ENCODE measurements around the gene NRP1. TPM values are rescaled to one million over a fixed set of nuclear protein-coding genes. Genes with fewer than 3 reads are reported as not detected.
A peak's percentile ranks its signal among the peaks of the same experiment; 100 is the strongest.

NRP1 gene
- total and polyA plus RNA-seq, 2 donors = 36.9 to 172 TPM

GRCh38 chr10:33198610-33199009 is 135.9 kb downstream of the NRP1 start:
- H3K4me1 ChIP-seq (ENCODE audit: insufficient read depth) = no peaks in the 10 kb centered on the region
- H3K36me3 ChIP-seq (ENCODE audit: insufficient read depth) = no peaks in the 10 kb centered on the region
- no peak overlapping the region for H3K27ac ChIP-seq (ENCODE audit: low read depth)
- DNase-seq (ENCODE audit: extremely low spot score) = no peak
- H3K4me3 ChIP-seq (ENCODE audit: low read depth, low read length) = no peak overlapping the region
- WGBS = 81% methylated on average over 2 of the region's 2 CpGs

DNA sequence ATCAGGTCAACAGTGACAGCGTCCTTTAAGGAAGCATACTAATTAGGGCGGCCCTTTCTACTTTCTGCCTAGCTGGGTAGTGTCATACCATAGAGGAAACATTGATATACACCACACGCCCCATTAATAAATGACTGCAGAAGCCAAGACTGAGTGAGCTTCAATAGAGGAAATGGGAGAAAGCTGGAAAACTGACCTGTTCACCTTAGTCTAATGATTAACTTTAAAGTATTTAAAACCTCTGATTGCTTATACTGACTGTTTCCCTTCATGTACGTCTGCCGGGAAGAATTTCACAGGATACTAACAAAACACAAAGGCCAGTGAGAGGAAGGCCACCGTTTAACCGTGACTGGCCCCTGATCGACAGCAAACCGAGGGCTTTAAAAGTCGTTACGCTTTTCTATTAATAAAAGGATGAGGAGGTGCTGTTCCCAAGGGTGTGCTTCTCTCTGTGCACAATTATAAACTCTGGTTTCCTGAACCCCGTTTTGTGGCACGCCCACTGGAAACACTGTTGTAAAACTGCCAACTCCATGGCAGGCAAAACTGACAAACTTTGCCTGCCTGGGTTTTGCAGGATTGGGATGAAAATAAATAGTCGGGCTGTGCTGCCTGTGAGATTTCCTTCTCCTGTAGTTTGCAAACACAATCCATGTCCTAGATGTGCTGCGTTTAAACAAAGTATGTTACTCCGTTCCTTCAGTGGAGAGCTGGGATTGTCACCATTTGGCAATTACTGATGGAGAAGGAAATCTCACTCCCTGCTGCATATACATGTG is 137.6 kb downstream of the NRP1 start:
- no peak for DNase-seq (ENCODE audit: extremely low spot score)
- 33% methylated on average over 16 of the region's 16 CpGs for WGBS
- H3K4me3 ChIP-seq (ENCODE audit: low read depth, low read length) = peak overlapping the region; percentile 2

GRCh38 chr10:33196377-33196706 is 138.1 kb downstream of the NRP1 start:
- Histone ChIP-seq H3K4me1 (ENCODE audit: insufficient read depth) (no peaks in the 10 kb centered on the region), H3K4me3 (ENCODE audit: low read depth, low read length) (no peak overlapping the region), H3K27ac (ENCODE audit: low read depth) (no peak overlapping the region), H3K36me3 (ENCODE audit: insufficient read depth) (no peaks in the 10 kb centered on the region)
- 91% methylated on average over 3 of the region's 3 CpGs for WGBS
- DNase-seq (ENCODE audit: extremely low spot score) = no peak

More for the DNA sequence above, 137.6 kb downstream of the NRP1 start:
- H3K27ac ChIP-seq (ENCODE audit: low read depth) = no peak overlapping the region
- H3K36me3 ChIP-seq (ENCODE audit: insufficient read depth) = no peaks in the 10 kb centered on the region
- H3K4me1 ChIP-seq (ENCODE audit: insufficient read depth) = no peaks in the 10 kb centered on the region

GRCh38 chr10:33195608-33196376 is 138.7 kb downstream of the NRP1 start:
- Histone ChIP-seq H3K27ac (ENCODE audit: low read depth) (no peak overlapping the region), H3K4me1 (ENCODE audit: insufficient read depth) (no peaks in the 10 kb centered on the region)
- 86% methylated on average over 8 of the region's 8 CpGs for WGBS

DNA sequence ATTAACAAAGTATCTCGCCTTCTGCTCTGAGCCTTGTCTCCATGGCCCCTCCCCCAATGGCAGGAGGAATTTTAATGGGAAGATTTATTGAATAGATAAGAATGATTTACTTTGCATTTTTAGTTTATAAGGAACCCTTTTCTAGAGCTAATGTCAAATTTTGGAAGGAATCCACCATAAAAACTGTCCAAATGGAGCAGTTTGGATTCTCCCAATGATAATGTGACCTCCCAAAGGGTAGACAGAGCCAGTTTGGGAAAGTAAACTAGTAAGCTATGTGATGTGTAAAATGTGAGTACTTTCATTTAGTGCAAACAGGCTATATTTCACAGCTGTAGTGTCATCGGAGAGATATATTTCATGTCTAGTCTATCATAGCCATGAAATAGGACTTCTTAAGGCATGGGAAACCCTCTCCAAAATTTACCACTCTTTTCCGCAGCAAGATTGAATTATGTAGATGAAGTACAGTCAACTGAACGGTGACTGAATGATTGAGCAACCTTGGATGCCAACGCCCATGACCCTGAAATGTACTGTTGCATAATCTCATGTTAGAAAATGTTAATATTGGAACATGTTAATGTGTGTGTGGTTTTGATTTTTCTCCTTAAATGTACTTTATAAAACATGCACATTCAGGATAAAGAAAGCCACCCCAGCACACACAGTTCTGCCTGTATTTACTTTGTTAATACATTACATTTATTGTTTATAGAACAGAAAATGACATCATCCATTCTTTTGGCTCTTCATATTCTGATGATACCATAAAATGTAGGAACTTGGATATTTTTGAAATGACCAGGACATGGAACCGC is 140.6 kb downstream of the NRP1 start:
- H3K27ac ChIP-seq (ENCODE audit: low read depth) = no peak overlapping the region

More at GRCh38 chr10:33195608-33196376, 138.7 kb downstream of the NRP1 start:
- Histone ChIP-seq H3K36me3 (ENCODE audit: insufficient read depth) (no peaks in the 10 kb centered on the region), H3K4me3 (ENCODE audit: low read depth, low read length) (no peak overlapping the region)
- DNase-seq (ENCODE audit: extremely low spot score) = no peak

DNA sequence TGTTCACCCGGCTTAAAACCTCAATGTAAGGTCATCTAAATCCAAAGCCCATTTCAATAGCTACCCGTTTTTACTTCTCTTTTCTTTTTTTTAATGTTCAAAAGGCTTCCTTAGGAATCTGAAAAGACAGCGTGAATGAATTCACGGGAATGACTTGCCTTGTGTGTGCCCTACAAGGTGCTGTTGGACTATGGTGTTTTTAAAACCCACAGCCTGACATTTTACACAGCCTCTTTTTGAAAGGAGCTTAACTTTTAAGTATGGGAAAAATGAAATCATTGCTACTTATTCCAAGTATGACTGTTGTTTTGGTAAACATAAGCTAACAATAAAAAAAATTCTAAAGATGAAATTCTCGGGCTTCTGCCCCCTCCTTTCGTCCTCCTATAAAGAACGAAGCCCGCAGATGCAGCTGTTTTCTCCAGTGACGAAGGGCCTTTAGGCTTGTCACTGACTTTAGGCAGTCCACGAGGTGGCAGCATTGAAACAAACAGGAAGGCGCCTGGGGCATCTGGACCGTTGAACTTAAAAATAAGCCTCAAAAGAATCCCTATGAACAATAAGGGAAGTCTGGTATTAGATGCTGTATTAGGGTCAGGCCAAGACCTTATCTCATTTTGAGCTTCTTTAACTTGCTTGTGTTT is 141.3 kb downstream of the NRP1 start:
- 19% methylated on average over 12 of the region's 12 CpGs for WGBS
- DNase-seq (ENCODE audit: extremely low spot score) = peak; percentile 84
- Histone ChIP-seq H3K27ac (ENCODE audit: low read depth) (no peak overlapping the region), H3K4me1 (ENCODE audit: insufficient read depth) (no peaks in the 10 kb centered on the region), H3K36me3 (ENCODE audit: insufficient read depth) (no peaks in the 10 kb centered on the region), H3K4me3 (ENCODE audit: low read depth, low read length) (no peak overlapping the region)

More for the DNA sequence above, 140.6 kb downstream of the NRP1 start:
- 34% methylated on average over 6 of the region's 6 CpGs for WGBS
- no peak overlapping the region for H3K4me3 ChIP-seq (ENCODE audit: low read depth, low read length)
- no peaks in the 10 kb centered on the region for H3K4me1 ChIP-seq (ENCODE audit: insufficient read depth)
- H3K36me3 ChIP-seq (ENCODE audit: insufficient read depth) = no peaks in the 10 kb centered on the region
- DNase-seq (ENCODE audit: extremely low spot score) = peak; percentile 76

DNA sequence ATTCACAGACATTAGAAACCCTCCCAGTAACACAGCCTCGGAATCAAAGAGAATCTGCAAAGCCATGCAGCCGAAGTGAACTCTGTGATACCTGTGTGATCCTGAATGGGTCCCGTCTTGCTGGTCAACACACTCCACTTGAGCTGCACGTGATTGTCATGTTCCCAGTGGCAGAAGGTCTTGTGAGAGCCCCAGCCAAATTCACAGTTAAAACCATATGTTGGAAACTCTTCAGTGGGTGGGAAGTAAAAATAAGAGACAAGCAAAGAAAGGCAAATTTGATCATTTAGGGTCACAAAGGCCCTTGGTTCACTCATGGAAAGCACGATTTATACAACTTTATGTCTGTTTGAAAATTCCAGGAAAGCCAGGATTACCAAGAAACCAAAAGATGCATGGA is 142.3 kb downstream of the NRP1 start:
- no peak overlapping the region for H3K4me3 ChIP-seq (ENCODE audit: low read depth, low read length)
- no peaks in the 10 kb centered on the region for H3K4me1 ChIP-seq (ENCODE audit: insufficient read depth)
- DNase-seq (ENCODE audit: extremely low spot score) = no peak
- H3K27ac ChIP-seq (ENCODE audit: low read depth) = no peak overlapping the region
- H3K36me3 ChIP-seq (ENCODE audit: insufficient read depth) = no peaks in the 10 kb centered on the region
- 77% methylated on average over 5 of the region's 5 CpGs for WGBS

- WGBS = 98% methylated on average over 1 of the region's 1 CpG
- Histone ChIP-seq H3K27ac (ENCODE audit: low read depth) (no peak overlapping the region), H3K36me3 (ENCODE audit: insufficient read depth) (no peaks in the 10 kb centered on the region), H3K4me1 (ENCODE audit: insufficient read depth) (no peaks in the 10 kb centered on the region), H3K4me3 (ENCODE audit: low read depth, low read length) (no peak overlapping the region)
- DNase-seq (ENCODE audit: extremely low spot score) = no peak
Observed at GRCh38 chr10:33190406-33190805, 144.1 kb downstream of the NRP1 start.

DNA sequence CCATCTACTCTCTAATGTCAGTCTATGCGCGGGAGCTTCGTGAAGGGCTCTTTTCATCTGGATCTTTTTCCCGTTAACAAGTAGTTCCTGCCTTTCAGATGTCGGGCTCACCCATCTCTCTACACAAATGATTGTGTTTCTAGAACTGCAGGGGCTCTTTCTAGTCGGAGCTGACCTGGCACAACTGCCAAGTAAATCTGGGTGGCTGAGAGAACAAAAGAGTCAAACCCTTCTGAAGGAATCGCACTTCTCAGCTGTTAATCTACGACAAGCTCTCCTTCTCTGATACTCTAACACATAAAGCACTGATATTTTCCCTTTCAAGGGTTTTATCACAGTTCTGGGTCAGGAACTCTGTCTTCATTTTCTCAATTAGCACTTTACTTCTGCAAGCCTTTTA is 144.7 kb downstream of the NRP1 start:
- WGBS = 92% methylated on average over 8 of the region's 8 CpGs
- Histone ChIP-seq H3K27ac (ENCODE audit: low read depth) (no peak overlapping the region), H3K4me1 (ENCODE audit: insufficient read depth) (no peaks in the 10 kb centered on the region), H3K36me3 (ENCODE audit: insufficient read depth) (no peaks in the 10 kb centered on the region), H3K4me3 (ENCODE audit: low read depth, low read length) (no peak overlapping the region)
- DNase-seq (ENCODE audit: extremely low spot score) = no peak

GRCh38 chr10:33189363-33189762 is 145.1 kb downstream of the NRP1 start:
- no peak for DNase-seq (ENCODE audit: extremely low spot score)
- 93% methylated on average over 6 of the region's 6 CpGs for WGBS

DNA sequence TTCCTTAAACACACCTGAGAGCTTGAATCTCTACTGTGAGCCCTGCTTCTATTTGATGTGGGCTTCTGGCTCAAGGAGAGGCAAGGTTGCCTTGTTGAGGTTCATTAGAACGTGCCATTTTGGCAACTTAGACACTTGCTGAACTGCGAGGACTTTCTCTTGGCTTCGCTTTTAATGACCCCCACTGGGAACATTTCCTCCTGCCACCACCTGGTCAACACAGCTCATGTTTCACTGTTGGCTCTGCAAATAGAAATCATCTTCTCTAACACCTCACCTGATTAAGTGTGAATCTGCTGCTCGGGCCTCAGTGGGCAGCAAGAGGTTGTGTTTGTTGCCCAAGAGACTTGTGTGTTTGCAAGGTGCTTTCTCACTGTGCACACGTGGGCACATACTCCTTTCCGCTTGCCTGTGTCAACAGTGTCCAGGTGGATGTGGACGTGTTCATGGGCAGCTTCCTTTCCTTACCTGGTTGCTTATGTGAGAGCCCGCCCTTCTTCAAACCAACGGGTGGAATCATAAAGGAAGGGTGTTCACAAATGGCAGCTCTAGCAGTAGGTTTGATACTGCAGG is 147.0 kb downstream of the NRP1 start:
- Histone ChIP-seq H3K4me1 (ENCODE audit: insufficient read depth) (no peaks in the 10 kb centered on the region), H3K27ac (ENCODE audit: low read depth) (no peak overlapping the region), H3K36me3 (ENCODE audit: insufficient read depth) (no peaks in the 10 kb centered on the region), H3K4me3 (ENCODE audit: low read depth, low read length) (no peak overlapping the region)
- DNase-seq (ENCODE audit: extremely low spot score) = no peak
- WGBS = 95% methylated on average over 9 of the region's 9 CpGs

More at GRCh38 chr10:33189363-33189762, 145.1 kb downstream of the NRP1 start:
- Histone ChIP-seq H3K27ac (ENCODE audit: low read depth) (no peak overlapping the region), H3K4me1 (ENCODE audit: insufficient read depth) (no peaks in the 10 kb centered on the region), H3K36me3 (ENCODE audit: insufficient read depth) (no peaks in the 10 kb centered on the region), H3K4me3 (ENCODE audit: low read depth, low read length) (no peak overlapping the region)

DNA sequence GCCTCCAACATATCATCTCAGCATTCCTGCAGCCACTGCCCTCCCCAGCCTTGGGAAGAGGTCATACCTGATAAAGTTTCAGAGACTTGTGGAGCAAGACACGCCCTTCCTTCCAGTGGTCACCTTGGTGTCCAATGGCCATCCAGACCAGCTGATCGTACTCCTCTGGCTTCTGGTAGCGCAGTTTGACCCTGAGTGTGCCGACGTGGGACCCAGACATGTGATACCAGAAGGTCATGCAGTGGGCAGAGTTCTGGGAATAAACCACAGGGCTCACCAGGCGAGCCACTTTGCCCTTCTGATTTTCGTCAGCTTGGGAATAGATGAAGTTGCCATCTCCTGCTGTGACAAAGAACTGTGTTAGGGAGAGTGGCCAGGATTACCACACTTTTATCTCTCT is 148.3 kb downstream of the NRP1 start:
- WGBS = 92% methylated on average over 7 of the region's 7 CpGs
- H3K36me3 ChIP-seq (ENCODE audit: insufficient read depth) = no peaks in the 10 kb centered on the region
- DNase-seq (ENCODE audit: extremely low spot score) = no peak
- H3K27ac ChIP-seq (ENCODE audit: low read depth) = no peak overlapping the region
- H3K4me1 ChIP-seq (ENCODE audit: insufficient read depth) = no peaks in the 10 kb centered on the region
- no peak overlapping the region for H3K4me3 ChIP-seq (ENCODE audit: low read depth, low read length)

GRCh38 chr10:33183655-33184054 is 150.8 kb downstream of the NRP1 start:
- Histone ChIP-seq H3K27ac (ENCODE audit: low read depth) (no peak overlapping the region), H3K4me1 (ENCODE audit: insufficient read depth) (no peaks in the 10 kb centered on the region), H3K36me3 (ENCODE audit: insufficient read depth) (no peaks in the 10 kb centered on the region), H3K4me3 (ENCODE audit: low read depth, low read length) (no peak overlapping the region)
- no peak for DNase-seq (ENCODE audit: extremely low spot score)
- 69% methylated on average over 1 of the region's 1 CpG for WGBS
